Activated naive CD4-positive, alpha-beta T cell (primary cell): ENCODE data around the gene CDCA4.
"Not testable (repeated sequence)": the region's sequence is repeated elsewhere in the genome, so short reads cannot be mapped to it uniquely, and the experiment has no call there.

ENCODE experiments used
- DNase-seq, 4 experiments: peaks; one replicate each; lab custom pipeline; 2025; lab: John Stamatoyannopoulos, UW

The CDCA4 gene

GRCh38 chr14:105058521-105059034 is 37.7 kb upstream of the CDCA4 start:
- no peak for DNase-seq

GRCh38 chr14:105056303-105056831 is 35.5 kb upstream of the CDCA4 start:
- no peak for DNase-seq

- no peak for DNase-seq
Measured at GRCh38 chr14:105055736-105056302, 34.9 kb upstream of the CDCA4 start.

GRCh38 chr14:105055334-105055733 is 34.5 kb upstream of the CDCA4 start:
- no peak for DNase-seq

GRCh38 chr14:105053996-105054395 is 33.1 kb upstream of the CDCA4 start:
- DNase-seq, result no peak

GRCh38 chr14:105053421-105053820 is 32.5 kb upstream of the CDCA4 start:
- no peak for DNase-seq

GRCh38 chr14:105052110-105052458 is 31.2 kb upstream of the CDCA4 start:
- DNase-seq, result no peak

- DNase-seq, result no peak
Measured at GRCh38 chr14:105051182-105052109, 30.6 kb upstream of the CDCA4 start.

- DNase-seq, result no peak
Measured at GRCh38 chr14:105050551-105050897, 29.6 kb upstream of the CDCA4 start.

- DNase-seq, result no peak
Measured at GRCh38 chr14:105049753-105050550, 29.1 kb upstream of the CDCA4 start.

GRCh38 chr14:105047283-105048016 is 26.6 kb upstream of the CDCA4 start:
- DNase-seq, result no peak

- DNase-seq, result no peak
Measured at GRCh38 chr14:105046891-105047282, 26.0 kb upstream of the CDCA4 start.

- DNase-seq, result peak; percentile 85 to 95 (median 93)
Measured at GRCh38 chr14:105045710-105046326, 24.9 kb upstream of the CDCA4 start.

GRCh38 chr14:105043641-105044040 is 22.8 kb upstream of the CDCA4 start:
- DNase-seq, result no peak

GRCh38 chr14:105042813-105043212 is 21.9 kb upstream of the CDCA4 start:
- DNase-seq, result no peak

GRCh38 chr14:105041841-105042765 is 21.2 kb upstream of the CDCA4 start:
- DNase-seq, result no peak

- no peak for DNase-seq
Measured at GRCh38 chr14:105039458-105040205, 18.7 kb upstream of the CDCA4 start.

GRCh38 chr14:105035616-105036015 is 14.7 kb upstream of the CDCA4 start:
- DNase-seq, result not testable (repeated sequence)

- DNase-seq, result no peak
Measured at GRCh38 chr14:105034315-105035039, 13.6 kb upstream of the CDCA4 start.
